GM12878 (cell line): ENCODE measurements around the gene PTPRN2. TPM values are rescaled to one million over a fixed set of nuclear protein-coding genes. Genes with fewer than 3 reads are reported as not detected.

ENCODE experiments used
- ATAC-seq: fragments of 200-7000 bp; cut with Tn5 transposase; 3 replicates; pipeline ENCODE4 v1.9.1; 2020; ENCODE audit warnings: mild to moderate bottlenecking, moderate library complexity
- BruUV-seq: library from RNA; stranded (reverse); fragments of 400-500 nt; replicated peaks from 2 replicates; lab custom pipeline; 2021; lab: Mats Ljungman, UMichigan
- CTCF ChIA-PET: fragments of 300-600 bp; sonication (Branson Sonifier 250); formaldehyde crosslinking; extraction: SDS; loops from one replicate; lab custom pipeline; 2021; ENCODE audit warnings: inconsistent platforms; lab: Yijun Ruan, JAX
- POLR2A ChIA-PET: fragments of 350-600 bp; formaldehyde crosslinking; extraction: SDS; loops from one replicate; lab custom pipeline; 2021; ENCODE audit warnings: inconsistent platforms; lab: Charles Lee
- RAD21 ChIA-PET: fragments of 300-600 bp; sonication (Branson Sonifier 250); formaldehyde crosslinking; loops from one replicate; lab custom pipeline; 2023; ENCODE audit warnings: antibody characterized with exemption; ENCODE audit not compliant: unreplicated experiment; lab: Charles Lee
- SMC1A ChIA-PET: fragments of 300-600 bp; sonication (Branson Sonifier 250); formaldehyde crosslinking; loops from one replicate; lab custom pipeline; 2023; ENCODE audit not compliant: unreplicated experiment, uncharacterized antibody; lab: Charles Lee
- DNase-seq: peaks from one replicate; pipeline ENCODE4 v3.0.0-alpha.2; 2011; ENCODE audit warnings: low read depth, low spot score
- FAIRE-seq: peaks from 3 replicates; lab custom pipeline; 2011; peaks lifted over from hg19 to GRCh38; lab: Jason Lieb, UNC
- H2AFZ ChIP-seq: 2 replicates; pipeline ENCODE4 v1.6.0; 2011; ENCODE audit warnings: low read depth, low read length, control low read depth; ENCODE audit not compliant: control insufficient read depth
- H3K27ac ChIP-seq: 2 replicates; pipeline ENCODE4 v1.5.1; 2011; ENCODE audit warnings: control low read depth; ENCODE audit not compliant: control insufficient read depth, insufficient read depth
- H3K27me3 ChIP-seq, 2 experiments: replicated peaks in 1 of 2; 2 replicates each; pipeline versions ENCODE4 v1.6.0 to v1.6.1; 2011; ENCODE audit warnings: low read length in 1 of 2; ENCODE audit not compliant: control insufficient read depth in 2 of 2, insufficient read depth in 2 of 2
- H3K36me3 ChIP-seq, 2 experiments: 2 replicates each; pipeline ENCODE4 v1.5.1; 2011; ENCODE audit warnings: low read length in 1 of 2; ENCODE audit not compliant: control insufficient read depth in 2 of 2, insufficient read depth in 2 of 2
- H3K4me1 ChIP-seq: 2 replicates; pipeline ENCODE4 v1.6.1; 2011; ENCODE audit warnings: mild to moderate bottlenecking, low read length, moderate library complexity, mixed read lengths; ENCODE audit not compliant: control insufficient read depth, insufficient read depth
- H3K4me2 ChIP-seq: 2 replicates; pipeline ENCODE4 v1.6.0; 2011; ENCODE audit warnings: control low read depth; ENCODE audit not compliant: control insufficient read depth, insufficient read depth
- H3K4me3 ChIP-seq: fragments of 200-600 bp; sonication (generic); 2 replicates; pipeline ENCODE4 v1.5.1; 2016
- H3K79me2 ChIP-seq: 2 replicates; pipeline ENCODE4 v1.6.0; 2011; ENCODE audit warnings: low read length; ENCODE audit not compliant: control insufficient read depth, insufficient read depth
- H3K9ac ChIP-seq: 2 replicates; pipeline ENCODE4 v1.8.0; 2011; ENCODE audit warnings: low read length, control low read depth, mixed read lengths; ENCODE audit not compliant: control insufficient read depth, insufficient read depth
- H3K9me3 ChIP-seq: replicated peaks from 3 replicates; pipeline ENCODE4 v1.5.1; 2011; ENCODE audit warnings: mild to moderate bottlenecking, low read length; ENCODE audit not compliant: control insufficient read depth, insufficient read depth
- H4K20me1 ChIP-seq: 2 replicates; pipeline ENCODE4 v1.6.0; 2011; ENCODE audit not compliant: control insufficient read depth, insufficient read depth
- ESRRA ChIP-seq: IDR thresholded peaks from 2 replicates; pipeline ENCODE4 v1.6.1; 2012; ENCODE audit warnings: mild to moderate bottlenecking, low read length, improper control_type of control experiment
- FOXK2 ChIP-seq: fragments of 450-650 bp; IDR thresholded peaks from 2 replicates; pipeline ENCODE4 v1.6.1; 2017; ENCODE audit warnings: mild to moderate bottlenecking, moderate library complexity
- IKZF1 ChIP-seq: fragments of 450-650 bp; conservative IDR thresholded peaks from 2 replicates; pipeline ENCODE4 v1.6.1; 2017; ENCODE audit warnings: antibody characterized with exemption, mild to moderate bottlenecking
- MTA3 ChIP-seq: IDR thresholded peaks from 2 replicates; pipeline ENCODE4 v1.6.1; 2012; ENCODE audit warnings: low read length, inconsistent platforms, borderline replicate concordance
- MXI1 ChIP-seq: fragments of 150-350 bp; IDR thresholded peaks from 2 replicates; pipeline ENCODE4 v1.6.1; 2011; ENCODE audit warnings: low read depth, mild to moderate bottlenecking, inconsistent platforms, low read length, improper control_type of control experiment
- RFX5 ChIP-seq: IDR thresholded peaks from 2 replicates; pipeline ENCODE4 v1.6.1; 2011; ENCODE audit warnings: low read depth, low read length, improper control_type of control experiment
- WGBS: methylation state at CpG from one replicate; pipeline ENCODE4 v1.1.6; 2016; ENCODE audit warnings: low lambda C conversion rate; ENCODE audit not compliant: insufficient replicate concordance, insufficient coverage; ENCODE audit errors: missing lambda C conversion rate; 5-methylcytosine and 5-hydroxymethylcytosine counted together
- in situ Hi-C: fragments of 300-500 bp; cut with MboI; formaldehyde crosslinking; loops from 9 replicates; pipeline ENCODE4 v1.14.3; 2018; ENCODE audit warnings: mixed read lengths
- intact Hi-C: fragments of 100-400 bp; cut with micrococcal nuclease; formaldehyde crosslinking; loops from one replicate; pipeline ENCODE4 v1.14.2; 2022; ENCODE audit not compliant: unreplicated experiment
- polyA plus RNA-seq, 11 experiments: library from polyadenylated mRNA; depleted of rRNA in 4 of 11; unstranded in 6 of 11; stranded (reverse) in 5 of 11; fragments of >200 nt; fragmentation: Nextera tagmentation in 4 of 11; fragmentation: Illumina TruSeq in 1 of 11; extraction: Ambion mirVana in 4 of 11; extraction: Trizol in 1 of 11; gene quantifications; 1 replicate in 1 of 11; 2 replicates in 10 of 11; pipeline versions ENCODE4 v1.2.1 to v1.2.3, GENCODE V29; 2011 to 2016; ENCODE audit warnings: inconsistent platforms in 2 of 11, missing spikeins in 2 of 11, low read depth in 1 of 11
- total RNA-seq, 4 experiments: library from RNA; depleted of rRNA in 3 of 4; stranded (reverse); fragments of >200 nt in 3 of 4; fragmentation: Illumina TruSeq in 1 of 4; extraction: Trizol in 1 of 4; gene quantifications; 2 replicates each; pipeline versions ENCODE4 v1.2.1 to v1.2.3, GENCODE V29; 2013 to 2021
- TF ChIP-seq, protein P1 (sequence below): IDR thresholded peaks from 2 replicates; pipeline ENCODE4 v1.6.1; 2011; ENCODE audit warnings: mild to moderate bottlenecking, low read depth, low read length, moderate library complexity; ENCODE audit not compliant: insufficient replicate concordance
- TF ChIP-seq, protein P2 (sequence below): IDR thresholded peaks from 2 replicates; pipeline ENCODE4 v1.6.1; 2012; ENCODE audit warnings: low read depth, low read length, improper control_type of control experiment
- TF ChIP-seq, protein P3 (sequence below): fragments of 450-650 bp; IDR thresholded peaks from 2 replicates; pipeline ENCODE4 v1.6.1; 2017; ENCODE audit warnings: mild to moderate bottlenecking, moderate library complexity

Gene PTPRN2
- total and polyA plus RNA-seq, 10 of the 15 experiments (the other 5 are each of a cell fraction or from before 2014, with no cell fraction given), result 5.4 TPM; not detected in 9

DNA sequence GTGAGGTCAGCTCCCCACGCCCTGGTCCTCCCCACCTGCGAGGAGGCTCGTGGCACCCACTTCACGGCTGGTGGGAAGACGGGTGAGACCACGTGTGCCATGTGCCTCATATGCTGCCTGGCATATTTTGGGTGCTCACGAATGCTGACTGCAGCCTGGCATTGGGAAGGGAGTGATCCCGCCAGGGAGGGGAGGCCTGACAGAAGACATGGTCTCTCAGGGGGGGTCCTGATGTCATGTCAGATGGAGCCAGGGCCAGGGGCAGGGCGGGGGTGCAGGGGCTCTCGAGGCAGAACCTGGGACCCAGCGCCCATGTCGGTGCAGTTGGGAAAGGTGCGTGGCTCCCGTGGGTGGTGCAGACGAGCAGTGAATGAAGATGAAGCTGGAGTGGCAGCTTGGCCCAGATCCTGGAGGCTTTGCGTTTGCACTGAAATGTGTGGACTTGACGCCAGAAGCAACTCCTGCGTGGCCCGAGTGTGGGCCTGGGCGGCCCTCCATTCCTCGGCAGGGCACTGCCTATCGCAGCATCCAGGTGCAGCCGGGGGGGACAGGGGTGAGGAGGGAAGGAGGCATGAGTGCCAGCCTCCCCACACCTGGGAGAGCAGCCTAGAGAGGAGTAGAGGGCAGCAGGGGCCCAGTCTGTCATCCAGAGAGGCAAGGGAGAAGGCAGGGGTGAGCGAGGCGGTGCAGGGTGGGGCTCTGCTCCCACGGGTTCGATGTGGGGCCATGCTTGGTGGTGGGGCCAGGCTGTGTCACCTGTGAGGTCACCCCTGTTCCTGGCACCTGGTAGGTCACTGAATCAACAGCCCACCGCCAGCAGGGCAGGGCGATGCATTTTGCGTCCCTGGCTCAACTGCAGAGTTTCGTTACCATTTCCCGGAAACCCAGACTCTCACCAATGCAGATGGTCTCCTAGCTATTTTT, 865.2 kb downstream of the PTPRN2 start:
- in situ Hi-C loops, result no loop called here
- DNase-seq, result no peak

DNA sequence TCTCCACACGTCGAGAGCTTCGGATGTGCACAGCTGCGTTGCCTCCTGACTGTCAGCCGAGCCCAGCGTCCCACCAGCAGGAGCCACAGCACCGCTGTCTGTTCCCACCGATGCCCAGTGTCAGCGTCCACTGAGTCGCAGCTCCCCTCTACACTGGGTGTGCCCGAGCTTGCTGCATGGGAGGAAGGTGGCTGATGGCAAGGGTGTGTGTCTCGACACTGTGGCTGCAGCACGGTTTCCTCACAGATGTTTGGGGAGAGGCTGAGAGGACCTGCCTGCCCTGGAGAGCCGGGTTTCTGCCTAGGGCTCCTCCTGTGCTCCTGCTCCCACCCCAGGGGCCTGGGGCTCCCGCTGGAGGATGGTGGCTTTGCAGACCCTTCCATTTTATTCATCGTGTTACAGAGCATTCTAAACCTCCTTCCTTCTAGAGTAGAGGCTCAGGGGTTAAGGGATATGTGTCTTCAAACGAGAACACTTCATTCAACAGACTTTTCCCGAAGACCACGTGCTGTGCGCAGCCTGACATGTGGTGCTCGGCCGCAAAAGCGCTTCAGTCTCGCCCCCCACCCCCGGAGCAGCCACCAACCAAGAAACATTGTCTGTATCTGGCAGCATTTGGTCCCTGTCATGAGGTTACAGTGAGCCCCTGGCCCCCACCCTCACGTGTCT, 866.0 kb downstream of the PTPRN2 start:
- no peaks in the 10 kb centered on the region for H3K27me3 ChIP-seq
- intact Hi-C loops (no loop called here), in situ Hi-C loops (no loop called here)
- H3K36me3 ChIP-seq, result no peaks in the 10 kb centered on the region
- H3K4me3 ChIP-seq, result no peak overlapping the region
- no peaks in the 10 kb centered on the region for H3K79me2 ChIP-seq
- no peaks in the 10 kb centered on the region; the same call in 2 of the 3 replicates for H3K9me3 ChIP-seq
- DNase-seq, result no peak
- ATAC-seq, result no peak
- ChIA-PET RAD21 (no interaction called here), POLR2A (no interaction called here), SMC1A (no interaction called here), CTCF (no interaction called here)
- H3K9ac ChIP-seq, result no peak overlapping the region
- no peaks in the 10 kb centered on the region for H4K20me1 ChIP-seq
- no peak for FAIRE-seq
- H2AFZ ChIP-seq, result no peak overlapping the region
- 37% methylated on average over 25 of the region's 26 CpGs for WGBS
- H3K27ac ChIP-seq, result no peak overlapping the region
- no TSS peak for BruUV-seq
- no peaks in the 10 kb centered on the region for H3K4me1 ChIP-seq
- H3K4me2 ChIP-seq, result no peak overlapping the region
- no peak for TF ChIP-seq MXI1
- no peak for TF ChIP-seq ESRRA
- TF ChIP-seq IKZF1, result no peak
- TF ChIP-seq, protein P1, sequence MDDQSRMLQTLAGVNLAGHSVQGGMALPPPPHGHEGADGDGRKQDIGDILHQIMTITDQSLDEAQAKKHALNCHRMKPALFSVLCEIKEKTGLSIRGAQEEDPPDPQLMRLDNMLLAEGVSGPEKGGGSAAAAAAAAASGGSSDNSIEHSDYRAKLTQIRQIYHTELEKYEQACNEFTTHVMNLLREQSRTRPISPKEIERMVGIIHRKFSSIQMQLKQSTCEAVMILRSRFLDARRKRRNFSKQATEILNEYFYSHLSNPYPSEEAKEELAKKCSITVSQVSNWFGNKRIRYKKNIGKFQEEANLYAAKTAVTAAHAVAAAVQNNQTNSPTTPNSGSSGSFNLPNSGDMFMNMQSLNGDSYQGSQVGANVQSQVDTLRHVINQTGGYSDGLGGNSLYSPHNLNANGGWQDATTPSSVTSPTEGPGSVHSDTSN, result no peak
- TF ChIP-seq FOXK2, result no peak
- TF ChIP-seq MTA3, result no peak
- TF ChIP-seq, protein P2, sequence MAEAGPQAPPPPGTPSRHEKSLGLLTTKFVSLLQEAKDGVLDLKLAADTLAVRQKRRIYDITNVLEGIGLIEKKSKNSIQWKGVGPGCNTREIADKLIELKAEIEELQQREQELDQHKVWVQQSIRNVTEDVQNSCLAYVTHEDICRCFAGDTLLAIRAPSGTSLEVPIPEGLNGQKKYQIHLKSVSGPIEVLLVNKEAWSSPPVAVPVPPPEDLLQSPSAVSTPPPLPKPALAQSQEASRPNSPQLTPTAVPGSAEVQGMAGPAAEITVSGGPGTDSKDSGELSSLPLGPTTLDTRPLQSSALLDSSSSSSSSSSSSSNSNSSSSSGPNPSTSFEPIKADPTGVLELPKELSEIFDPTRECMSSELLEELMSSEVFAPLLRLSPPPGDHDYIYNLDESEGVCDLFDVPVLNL, result no peak
- TF ChIP-seq, protein P3, sequence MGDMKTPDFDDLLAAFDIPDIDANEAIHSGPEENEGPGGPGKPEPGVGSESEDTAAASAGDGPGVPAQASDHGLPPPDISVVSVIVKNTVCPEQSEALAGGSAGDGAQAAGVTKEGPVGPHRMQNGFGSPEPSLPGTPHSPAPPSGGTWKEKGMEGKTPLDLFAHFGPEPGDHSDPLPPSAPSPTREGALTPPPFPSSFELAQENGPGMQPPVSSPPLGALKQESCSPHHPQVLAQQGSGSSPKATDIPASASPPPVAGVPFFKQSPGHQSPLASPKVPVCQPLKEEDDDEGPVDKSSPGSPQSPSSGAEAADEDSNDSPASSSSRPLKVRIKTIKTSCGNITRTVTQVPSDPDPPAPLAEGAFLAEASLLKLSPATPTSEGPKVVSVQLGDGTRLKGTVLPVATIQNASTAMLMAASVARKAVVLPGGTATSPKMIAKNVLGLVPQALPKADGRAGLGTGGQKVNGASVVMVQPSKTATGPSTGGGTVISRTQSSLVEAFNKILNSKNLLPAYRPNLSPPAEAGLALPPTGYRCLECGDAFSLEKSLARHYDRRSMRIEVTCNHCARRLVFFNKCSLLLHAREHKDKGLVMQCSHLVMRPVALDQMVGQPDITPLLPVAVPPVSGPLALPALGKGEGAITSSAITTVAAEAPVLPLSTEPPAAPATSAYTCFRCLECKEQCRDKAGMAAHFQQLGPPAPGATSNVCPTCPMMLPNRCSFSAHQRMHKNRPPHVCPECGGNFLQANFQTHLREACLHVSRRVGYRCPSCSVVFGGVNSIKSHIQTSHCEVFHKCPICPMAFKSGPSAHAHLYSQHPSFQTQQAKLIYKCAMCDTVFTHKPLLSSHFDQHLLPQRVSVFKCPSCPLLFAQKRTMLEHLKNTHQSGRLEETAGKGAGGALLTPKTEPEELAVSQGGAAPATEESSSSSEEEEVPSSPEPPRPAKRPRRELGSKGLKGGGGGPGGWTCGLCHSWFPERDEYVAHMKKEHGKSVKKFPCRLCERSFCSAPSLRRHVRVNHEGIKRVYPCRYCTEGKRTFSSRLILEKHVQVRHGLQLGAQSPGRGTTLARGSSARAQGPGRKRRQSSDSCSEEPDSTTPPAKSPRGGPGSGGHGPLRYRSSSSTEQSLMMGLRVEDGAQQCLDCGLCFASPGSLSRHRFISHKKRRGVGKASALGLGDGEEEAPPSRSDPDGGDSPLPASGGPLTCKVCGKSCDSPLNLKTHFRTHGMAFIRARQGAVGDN, result no peak

More for the DNA sequence above, 865.2 kb downstream of the PTPRN2 start:
- no peak overlapping the region for H3K9ac ChIP-seq
- no peaks in the 10 kb centered on the region for H3K79me2 ChIP-seq
- H3K9me3 ChIP-seq, result no peaks in the 10 kb centered on the region; the same call in 2 of the 3 replicates
- ChIA-PET RAD21 (no interaction called here), CTCF (no interaction called here), POLR2A (no interaction called here), SMC1A (no interaction called here)
- no peak overlapping the region for H2AFZ ChIP-seq
- 53% methylated on average over 30 of the region's 32 CpGs for WGBS
- FAIRE-seq (no peak), ATAC-seq (no peak)
- intact Hi-C loops, result no loop called here
- H3K27ac ChIP-seq, result no peak overlapping the region
- H3K27me3 ChIP-seq, result no peaks in the 10 kb centered on the region
- H3K4me2 ChIP-seq, result no peak overlapping the region
- H3K4me3 ChIP-seq, result no peak overlapping the region
- H4K20me1 ChIP-seq, result no peaks in the 10 kb centered on the region
- no TSS peak for BruUV-seq
- no peak for TF ChIP-seq RFX5
- no peaks in the 10 kb centered on the region for H3K36me3 ChIP-seq
- H3K4me1 ChIP-seq, result no peaks in the 10 kb centered on the region
